HG02885 (cell line): Measurements from ENCODE around the gene ZBTB8A.
"Not testable (repeated sequence)": the region's sequence is repeated elsewhere in the genome, so short reads cannot be mapped to it uniquely, and the experiment has no call there.

Experiments
- ATAC-seq: cut with Tn5 transposase; IDR thresholded peaks from one replicate; pipeline ENCODE4 v1.9.1; 2021; ENCODE audit warnings: mild to moderate bottlenecking; ENCODE audit not compliant: unreplicated experiment, poor library complexity

The ZBTB8A gene

DNA sequence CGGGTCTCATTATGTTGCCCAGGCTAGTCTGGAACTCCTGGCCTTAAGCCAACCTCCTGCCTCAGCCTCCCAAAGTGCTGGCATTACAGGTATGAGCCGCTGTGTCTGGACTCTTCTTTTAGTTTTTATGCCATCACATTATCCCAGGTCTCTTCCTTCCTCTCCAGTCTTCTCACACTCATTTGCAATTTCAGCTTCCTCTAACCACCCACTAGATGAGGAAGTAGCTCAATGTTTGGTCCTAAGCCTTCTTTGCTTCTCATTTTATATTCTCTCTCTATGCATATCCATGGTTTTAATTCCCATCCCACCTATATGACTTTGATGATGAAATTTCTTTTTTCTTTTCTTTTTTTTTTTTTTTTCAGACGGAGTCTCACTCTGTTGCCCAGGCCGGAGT is 3.1 kb upstream of the ZBTB8A start:
- no peak for ATAC-seq

- no peak for ATAC-seq
Observed at GRCh38 chr1:32536764-32537163, 2.5 kb upstream of the ZBTB8A start.

DNA sequence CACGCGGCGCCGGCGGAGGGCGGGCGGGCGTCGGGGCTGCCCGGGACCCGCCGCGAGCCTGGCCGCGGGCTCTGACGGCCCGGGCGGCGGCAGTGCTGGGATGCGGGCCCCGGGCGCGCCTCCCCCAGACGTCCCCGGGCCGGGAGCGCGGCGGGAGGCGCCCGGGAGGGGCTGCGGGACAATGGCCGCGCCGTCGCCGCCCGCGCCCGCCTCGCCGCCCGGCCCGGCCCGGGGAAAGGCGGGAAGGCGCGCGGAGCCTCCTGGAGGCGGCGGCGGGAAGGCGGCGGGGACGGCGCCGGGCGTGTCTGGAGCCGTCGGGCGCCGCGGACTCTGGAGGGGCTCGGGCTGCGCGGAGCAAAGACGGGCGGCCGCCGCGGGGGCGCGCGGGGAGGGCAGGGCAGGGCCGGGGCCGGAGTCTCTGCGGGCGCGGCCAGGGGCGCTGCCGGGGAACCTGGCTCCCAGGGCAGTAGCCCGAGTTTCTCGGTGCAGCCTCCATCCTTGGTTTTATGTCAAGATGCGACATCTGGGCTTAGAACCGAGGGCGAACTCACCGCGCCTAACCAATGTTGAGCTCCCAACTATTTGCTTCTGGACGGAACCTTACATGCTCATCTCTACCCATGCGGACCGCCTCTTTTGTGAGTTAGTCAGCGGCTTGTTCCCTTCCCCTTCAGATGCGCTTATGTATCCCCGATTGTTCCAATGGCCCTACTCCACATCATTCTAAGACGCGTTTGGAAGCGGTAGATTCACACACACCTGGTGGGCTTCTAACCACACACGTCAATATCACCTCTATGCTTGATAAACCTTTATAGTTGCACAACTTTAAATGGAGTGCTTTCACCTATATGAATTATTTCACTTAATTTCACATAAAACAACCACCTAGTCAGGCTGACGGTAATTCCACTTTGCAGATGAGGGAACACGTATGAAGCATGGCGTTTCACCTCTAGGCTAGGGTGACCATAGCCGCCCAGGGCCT is 651 bp downstream of the ZBTB8A start:
- ATAC-seq = no peak

DNA sequence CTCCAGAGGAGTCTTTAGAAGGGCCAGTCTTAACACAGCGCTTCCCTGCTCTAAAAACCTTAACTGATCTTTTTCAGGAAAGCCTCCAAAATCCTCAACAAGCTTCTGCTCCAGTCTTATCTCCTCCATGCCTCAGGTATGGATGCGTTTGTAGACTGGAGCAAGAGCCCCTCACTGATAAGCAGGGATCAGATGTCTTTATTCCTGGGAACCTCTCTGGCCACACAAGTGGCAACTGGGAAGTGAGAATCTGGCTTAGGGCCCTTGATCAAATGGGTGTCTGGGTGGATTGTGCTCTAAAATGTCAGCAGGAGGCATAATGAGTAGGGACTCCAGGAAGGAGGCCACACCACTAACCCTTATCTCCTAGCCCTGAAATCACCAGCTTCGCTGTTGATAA is 1.4 kb downstream of the ZBTB8A start:
- ATAC-seq = no peak

- ATAC-seq = no peak
Observed at GRCh38 chr1:32541064-32541566, 1.9 kb downstream of the ZBTB8A start.

DNA sequence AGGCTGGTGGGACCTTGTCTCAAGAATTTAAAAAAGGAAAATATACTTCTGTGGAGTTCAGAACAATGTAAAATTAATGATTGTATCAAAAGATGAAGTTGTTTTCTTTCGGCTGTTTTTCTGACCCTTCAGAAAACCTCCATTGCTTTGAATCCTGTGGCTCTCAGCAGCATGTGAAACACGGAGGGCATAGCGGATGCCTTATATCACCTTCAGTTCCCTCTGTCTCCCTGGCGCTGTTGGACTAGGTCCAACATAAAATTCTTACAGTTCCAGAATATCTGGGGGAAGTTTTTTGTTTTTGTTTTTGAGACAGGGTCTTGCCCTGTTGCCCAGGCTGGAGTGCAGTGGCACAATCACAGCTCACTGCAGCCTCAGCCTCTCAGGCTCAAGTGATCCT is 7.4 kb downstream of the ZBTB8A start:
- no peak for ATAC-seq

- ATAC-seq = no peak
Observed at GRCh38 chr1:32549616-32550015, 10.4 kb downstream of the ZBTB8A start.

DNA sequence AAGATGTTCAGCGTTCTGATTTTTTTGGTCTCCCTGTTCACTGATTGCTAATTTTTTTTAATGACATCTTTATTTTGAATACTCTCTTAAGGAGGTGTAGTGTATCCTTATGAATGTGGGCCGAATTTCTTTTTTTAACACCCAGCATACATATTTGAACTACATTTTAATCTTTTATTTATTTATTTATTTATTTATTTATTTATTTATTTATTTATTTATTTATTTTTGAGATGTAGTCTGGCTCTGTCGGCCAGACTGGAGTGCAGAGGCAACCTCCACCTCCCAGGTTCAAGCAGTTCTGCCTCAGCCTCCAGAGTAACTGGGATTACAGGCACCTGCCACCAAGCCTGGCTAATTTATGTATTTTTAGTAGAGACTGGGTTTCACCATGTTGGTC is 15.1 kb downstream of the ZBTB8A start:
- ATAC-seq = no peak

- ATAC-seq = not testable (repeated sequence)
Observed at GRCh38 chr1:32557035-32557434, 17.8 kb downstream of the ZBTB8A start.

DNA sequence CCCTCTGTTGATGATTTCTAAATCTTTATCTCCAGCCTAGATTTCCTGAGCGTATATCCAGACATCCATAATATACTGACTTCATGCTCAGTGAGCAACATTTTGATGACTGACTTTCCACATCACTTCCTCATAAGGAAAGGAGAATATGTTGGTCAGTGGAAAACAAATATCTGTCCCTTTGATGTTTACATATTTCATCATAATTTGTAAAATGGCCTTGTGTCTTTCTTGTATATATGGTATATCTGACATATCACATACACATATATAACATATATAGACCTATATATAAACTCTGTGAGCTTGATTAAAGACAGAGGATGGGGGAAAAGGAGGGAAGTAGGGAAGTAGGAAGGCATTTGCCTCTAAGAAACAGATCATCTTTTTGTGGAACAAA is 18.6 kb downstream of the ZBTB8A start:
- ATAC-seq = no peak

GRCh38 chr1:32568929-32569328 is 29.7 kb downstream of the ZBTB8A start:
- no peak for ATAC-seq

DNA sequence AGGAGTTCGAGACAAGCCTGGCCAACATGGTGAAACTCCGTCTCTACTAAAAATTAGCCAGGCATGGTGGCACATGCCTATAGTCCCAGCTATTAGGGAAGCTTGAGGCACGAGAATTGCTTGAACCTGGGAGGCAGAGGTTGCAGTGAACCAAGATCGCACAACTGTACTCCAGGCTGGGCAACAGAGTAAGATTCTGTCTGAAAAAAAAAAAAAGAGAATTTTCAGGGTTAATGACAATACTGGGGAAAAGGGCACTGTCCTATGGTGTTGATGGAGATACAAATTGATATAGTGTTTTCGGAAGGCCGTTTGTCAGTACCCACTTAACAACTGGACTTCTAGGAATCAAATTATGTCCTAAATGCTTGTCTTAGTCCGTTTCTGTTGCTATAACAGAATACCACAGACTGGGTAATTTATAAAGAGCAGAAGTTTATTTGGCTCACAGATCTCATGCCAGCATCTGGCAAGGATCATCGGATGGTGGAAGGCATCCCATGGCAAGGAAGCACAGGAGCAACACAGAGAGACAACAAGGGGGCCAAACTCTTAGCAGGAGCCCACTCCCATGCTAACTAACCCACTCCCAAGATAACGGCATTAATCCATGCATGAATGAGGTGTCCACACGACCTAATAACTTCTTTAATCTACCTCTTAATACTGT is 41.3 kb downstream of the ZBTB8A start:
- ATAC-seq = no peak

- ATAC-seq = no peak
Observed at GRCh38 chr1:32592943-32593342, 53.7 kb downstream of the ZBTB8A start.

GRCh38 chr1:32600034-32600433 is 60.8 kb downstream of the ZBTB8A start:
- ATAC-seq = no peak

- ATAC-seq = no peak
Observed at GRCh38 chr1:32605711-32606424, 66.6 kb downstream of the ZBTB8A start.

- no peak for ATAC-seq
Observed at GRCh38 chr1:32606565-32607371, 67.5 kb downstream of the ZBTB8A start.

GRCh38 chr1:32609180-32609579 is 70.0 kb downstream of the ZBTB8A start:
- no peak for ATAC-seq

DNA sequence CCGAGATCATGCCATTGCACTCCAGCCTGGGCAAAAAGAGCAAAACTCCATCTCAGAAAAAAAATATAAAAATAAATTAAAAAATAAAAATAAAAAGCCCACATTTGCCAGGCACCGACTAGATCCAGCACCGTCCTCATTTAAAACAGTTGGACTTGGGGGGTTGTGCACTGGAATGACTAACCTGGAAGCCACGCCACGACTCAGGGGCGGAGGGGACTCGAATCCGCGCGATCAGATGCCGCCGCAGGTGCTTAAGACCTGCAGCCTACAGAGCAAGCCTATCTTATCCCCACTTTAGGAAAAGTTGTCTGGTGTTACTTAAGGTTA is 72.6 kb downstream of the ZBTB8A start:
- no peak for ATAC-seq

- ATAC-seq = peak; percentile 88
Observed at GRCh38 chr1:32612189-32612881, 73.1 kb downstream of the ZBTB8A start.
